HEK293 (cell line): ENCODE data around the gene ZNF79.

ENCODE experiments used
- CTCF ChIA-PET: fragments of 350-600 bp; formaldehyde crosslinking; extraction: SDS; loops from one replicate; lab custom pipeline; 2021; ENCODE audit warnings: antibody characterized with exemption; lab: Yijun Ruan, JAX
- POLR2A ChIA-PET: fragments of 300-600 bp; formaldehyde crosslinking; extraction: SDS; loops from one replicate; lab custom pipeline; 2020; ENCODE audit warnings: antibody characterized with exemption, inconsistent platforms; lab: Yijun Ruan, JAX
- H3K27ac ChIP-seq: fragments of 200-500 bp; sonication (Bioruptor generic); 2 replicates; pipeline ENCODE4 v1.5.1; 2014; ENCODE audit warnings: low read depth, low read length, control low read depth, inconsistent platforms; ENCODE audit errors: extremely low read depth
- H3K36me3 ChIP-seq, 2 experiments: fragments of 200-500 bp in 1 of 2; sonication (Bioruptor generic) in 1 of 2; 1 replicate in 1 of 2; 2 replicates in 1 of 2; pipeline ENCODE4 v1.5.1; 2014 to 2017; ENCODE audit warnings: inconsistent platforms in 2 of 2, low read length in 2 of 2; ENCODE audit not compliant: control insufficient read depth in 2 of 2, insufficient read depth in 1 of 2
- H3K4me1 ChIP-seq: fragments of 200-500 bp; sonication (Bioruptor generic); 2 replicates; pipeline ENCODE4 v1.5.1; 2014; ENCODE audit warnings: mild to moderate bottlenecking, low read length, inconsistent platforms; ENCODE audit not compliant: control insufficient read depth, insufficient read depth
- H3K4me3 ChIP-seq: 2 replicates; pipeline ENCODE4 v1.5.1; 2011; ENCODE audit warnings: low read depth, mild to moderate bottlenecking, control low read depth, low read length, moderate library complexity
- H3K9me3 ChIP-seq: fragments of 200-500 bp; sonication (Bioruptor generic); 2 replicates; pipeline ENCODE4 v1.5.1; 2014; ENCODE audit warnings: low read depth, low read length, inconsistent platforms; ENCODE audit not compliant: control insufficient read depth, insufficient read depth
- KLF1 ChIP-seq: fragments of 450-650 bp; formaldehyde crosslinking; IDR thresholded peaks from 2 replicates; pipeline ENCODE4 v1.5.1; 2016; ENCODE audit warnings: missing biosample characterization, missing genetic modification characterization
- TCF7L2 ChIP-seq: IDR thresholded peaks from 2 replicates; pipeline ENCODE4 v1.6.1; 2011; ENCODE audit warnings: low read depth, mild to moderate bottlenecking, inconsistent platforms, low read length, moderate library complexity, borderline replicate concordance
- ZNF133 ChIP-seq: fragments of 450-650 bp; formaldehyde crosslinking; IDR thresholded peaks from 2 replicates; pipeline ENCODE4 v1.5.1; 2016; ENCODE audit warnings: missing biosample characterization, missing genetic modification characterization
- ZNF175 ChIP-seq: fragments of 450-650 bp; formaldehyde crosslinking; IDR thresholded peaks from 2 replicates; pipeline ENCODE4 v1.5.1; 2016; ENCODE audit warnings: missing biosample characterization, missing genetic modification characterization
- ZNF23 ChIP-seq: fragments of 450-650 bp; formaldehyde crosslinking; IDR thresholded peaks from 2 replicates; pipeline ENCODE4 v1.5.1; 2016; ENCODE audit warnings: missing biosample characterization, missing genetic modification characterization, borderline replicate concordance
- ZNF266 ChIP-seq: fragments of 450-650 bp; formaldehyde crosslinking; IDR thresholded peaks from 2 replicates; pipeline ENCODE4 v1.5.1; 2016; ENCODE audit warnings: missing biosample characterization, missing genetic modification characterization, low read depth
- ZNF274 ChIP-seq, 2 experiments: fragments of 200-500 bp in 1 of 2; fragments of 450-650 bp in 1 of 2; sonication (Bioruptor generic) in 1 of 2; formaldehyde crosslinking in 1 of 2; IDR thresholded peaks; 2 replicates each; pipeline versions ENCODE4 v1.5.1 to v1.6.1; 2014 to 2016; ENCODE audit warnings: borderline replicate concordance in 1 of 2, inconsistent platforms in 1 of 2, low read length in 1 of 2, missing biosample characterization in 1 of 2, missing genetic modification characterization in 1 of 2
- ZNF292 ChIP-seq: fragments of 450-650 bp; formaldehyde crosslinking; IDR thresholded peaks from 2 replicates; pipeline ENCODE4 v1.5.1; 2016; ENCODE audit warnings: low read depth, missing biosample characterization, missing genetic modification characterization, borderline replicate concordance
- ZNF311 ChIP-seq: fragments of 450-650 bp; formaldehyde crosslinking; IDR thresholded peaks from 2 replicates; pipeline ENCODE4 v1.5.1; 2017; ENCODE audit warnings: missing biosample characterization, missing genetic modification characterization, borderline replicate concordance
- ZNF391 ChIP-seq: fragments of 450-650 bp; formaldehyde crosslinking; IDR thresholded peaks from 2 replicates; pipeline ENCODE4 v1.5.1; 2016; ENCODE audit warnings: low read depth, missing biosample characterization, missing genetic modification characterization, borderline replicate concordance
- ZNF423 ChIP-seq: fragments of 450-650 bp; formaldehyde crosslinking; IDR thresholded peaks from 2 replicates; pipeline ENCODE4 v1.5.1; 2016; ENCODE audit warnings: missing biosample characterization, missing genetic modification characterization
- ZNF501 ChIP-seq: fragments of 450-650 bp; formaldehyde crosslinking; IDR thresholded peaks from 2 replicates; pipeline ENCODE4 v1.5.1; 2016; ENCODE audit warnings: missing biosample characterization, missing genetic modification characterization
- ZNF555 ChIP-seq: fragments of 450-650 bp; formaldehyde crosslinking; conservative IDR thresholded peaks from 2 replicates; pipeline ENCODE4 v1.5.1; 2017; ENCODE audit warnings: missing biosample characterization, mild to moderate bottlenecking, missing genetic modification characterization, inconsistent platforms
- ZNF701 ChIP-seq: fragments of 450-650 bp; formaldehyde crosslinking; IDR thresholded peaks from 2 replicates; pipeline ENCODE4 v1.5.1; 2016; ENCODE audit warnings: missing biosample characterization, missing genetic modification characterization
- ZNF791 ChIP-seq: fragments of 450-650 bp; formaldehyde crosslinking; IDR thresholded peaks from 2 replicates; pipeline ENCODE4 v1.5.1; 2016; ENCODE audit warnings: missing biosample characterization, missing genetic modification characterization
- TF ChIP-seq, protein P1 (sequence below): fragments of 450-650 bp; formaldehyde crosslinking; IDR thresholded peaks from 2 replicates; pipeline ENCODE4 v1.5.1; 2017; ENCODE audit warnings: missing biosample characterization, mild to moderate bottlenecking, missing genetic modification characterization, moderate library complexity
- TF ChIP-seq, protein P2 (sequence below): fragments of 450-650 bp; formaldehyde crosslinking; IDR thresholded peaks from 2 replicates; pipeline ENCODE4 v1.5.1; 2017; ENCODE audit warnings: missing biosample characterization, missing genetic modification characterization

The ZNF79 gene

DNA sequence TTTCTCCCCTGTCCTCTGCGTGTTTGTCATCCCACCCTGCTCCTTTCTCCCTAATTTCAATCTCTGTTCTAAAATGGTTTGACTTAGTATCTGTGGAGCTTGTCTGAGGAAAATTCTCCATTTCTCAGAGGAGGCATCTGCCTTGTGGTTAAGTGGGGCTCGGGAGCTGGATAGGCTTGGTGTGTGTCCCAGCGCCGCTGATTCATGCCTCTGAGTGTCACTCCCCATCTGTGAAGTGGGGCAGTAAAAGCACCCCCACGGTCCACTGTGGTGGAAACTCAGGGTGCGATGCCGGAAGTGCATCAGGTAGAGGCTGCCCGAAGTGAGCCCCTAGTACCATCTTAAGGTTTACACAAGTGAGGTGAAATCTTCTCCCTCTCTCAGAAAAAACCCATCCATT, 64.8 kb downstream of the ZNF79 start:
- H3K4me3 ChIP-seq: no peak overlapping the region
- H3K27ac ChIP-seq: no peak overlapping the region
- TF ChIP-seq ZNF274 (IDR thresholded peaks at IDR 0.05; ENCODE audit: low read length) (no peak), ZNF274 (tag by site-specific recombination; IDR thresholded peaks at IDR 0.05; ENCODE audit: borderline replicate concordance) (no peak), ZNF23 (tag by site-specific recombination) (no peak), TCF7L2 (no peak), ZNF311 (no peak), ZNF701 (tag by site-specific recombination) (no peak), ZNF423 (tag by site-specific recombination) (no peak), ZNF791 (tag by site-specific recombination) (no peak), ZNF292 (tag by site-specific recombination) (no peak)
- TF ChIP-seq, protein P1, sequence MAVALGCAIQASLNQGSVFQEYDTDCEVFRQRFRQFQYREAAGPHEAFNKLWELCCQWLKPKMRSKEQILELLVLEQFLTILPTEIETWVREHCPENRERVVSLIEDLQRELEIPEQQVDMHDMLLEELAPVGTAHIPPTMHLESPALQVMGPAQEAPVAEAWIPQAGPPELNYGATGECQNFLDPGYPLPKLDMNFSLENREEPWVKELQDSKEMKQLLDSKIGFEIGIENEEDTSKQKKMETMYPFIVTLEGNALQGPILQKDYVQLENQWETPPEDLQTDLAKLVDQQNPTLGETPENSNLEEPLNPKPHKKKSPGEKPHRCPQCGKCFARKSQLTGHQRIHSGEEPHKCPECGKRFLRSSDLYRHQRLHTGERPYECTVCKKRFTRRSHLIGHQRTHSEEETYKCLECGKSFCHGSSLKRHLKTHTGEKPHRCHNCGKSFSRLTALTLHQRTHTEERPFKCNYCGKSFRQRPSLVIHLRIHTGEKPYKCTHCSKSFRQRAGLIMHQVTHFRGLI (tag by site-specific recombination): no peak
- TF ChIP-seq, protein P2, sequence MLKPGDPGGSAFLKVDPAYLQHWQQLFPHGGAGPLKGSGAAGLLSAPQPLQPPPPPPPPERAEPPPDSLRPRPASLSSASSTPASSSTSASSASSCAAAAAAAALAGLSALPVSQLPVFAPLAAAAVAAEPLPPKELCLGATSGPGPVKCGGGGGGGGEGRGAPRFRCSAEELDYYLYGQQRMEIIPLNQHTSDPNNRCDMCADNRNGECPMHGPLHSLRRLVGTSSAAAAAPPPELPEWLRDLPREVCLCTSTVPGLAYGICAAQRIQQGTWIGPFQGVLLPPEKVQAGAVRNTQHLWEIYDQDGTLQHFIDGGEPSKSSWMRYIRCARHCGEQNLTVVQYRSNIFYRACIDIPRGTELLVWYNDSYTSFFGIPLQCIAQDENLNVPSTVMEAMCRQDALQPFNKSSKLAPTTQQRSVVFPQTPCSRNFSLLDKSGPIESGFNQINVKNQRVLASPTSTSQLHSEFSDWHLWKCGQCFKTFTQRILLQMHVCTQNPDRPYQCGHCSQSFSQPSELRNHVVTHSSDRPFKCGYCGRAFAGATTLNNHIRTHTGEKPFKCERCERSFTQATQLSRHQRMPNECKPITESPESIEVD (tag by site-specific recombination): no peak
- no peaks in the 10 kb centered on the region for H3K9me3 ChIP-seq
- H3K4me1 ChIP-seq: no peaks in the 10 kb centered on the region
- CTCF ChIA-PET: interaction anchor here (0.6 to 1.2 kb wide), 3 partner anchors 16 to 102 kb away, joined by 3 to 4 read pairs (median 4); no protein-coding TSS in a partner anchor
- H3K36me3 ChIP-seq: peaks cover 0 to 60% of the 10 kb centered on the region in 2 experiments; a peak in 2 of 3 replicates
- POLR2A ChIA-PET: no interaction called here

DNA sequence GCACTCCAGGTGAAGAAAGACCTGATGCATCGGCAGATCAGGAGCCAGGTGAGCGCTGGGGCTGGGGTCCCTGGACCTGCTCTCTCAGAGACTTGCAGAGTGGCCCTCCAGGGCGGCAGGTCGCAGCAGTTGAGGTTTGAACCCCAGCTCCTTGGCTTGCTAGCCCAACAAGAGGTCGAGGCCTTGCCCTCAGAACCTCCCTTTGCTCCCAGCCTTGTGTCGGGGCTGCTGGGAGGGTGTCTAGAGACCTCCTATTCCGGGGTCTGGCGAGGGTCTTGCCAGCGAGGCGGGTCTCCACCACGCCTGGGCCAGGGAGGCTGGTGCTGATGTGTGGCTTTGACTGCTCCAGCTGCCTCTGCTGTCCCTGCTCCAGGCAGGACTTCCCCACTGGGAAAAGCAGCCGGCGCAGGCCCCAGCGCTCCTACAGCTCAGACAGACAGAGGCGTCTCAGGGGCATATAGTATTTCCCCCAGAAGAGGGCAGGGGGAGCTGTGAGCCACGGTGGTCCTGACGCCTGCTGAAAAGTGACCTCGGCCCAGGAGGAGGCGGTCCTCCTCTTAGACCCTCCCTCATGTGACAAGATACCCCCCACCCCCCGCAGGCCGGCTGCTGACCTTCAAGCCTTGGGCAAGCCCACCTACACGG, 65.4 kb downstream of the ZNF79 start:
- POLR2A ChIA-PET: interaction anchor here (0.6 to 1.0 kb wide), 2 partner anchors 39 to 108 kb away, joined by 3 to 5 read pairs; partner anchors contain the start of genes LRSAM1 and RPL12
- H3K9me3 ChIP-seq: no peaks in the 10 kb centered on the region
- no peak for TF ChIP-seq KLF1 (tag by site-specific recombination)
- TF ChIP-seq ZNF391 (tag by site-specific recombination): no peak
- no peak for TF ChIP-seq ZNF501
- TF ChIP-seq, all 188 proteins: peak for 0
- Histone ChIP-seq H3K4me3 (no peak overlapping the region), H3K36me3 (peaks cover 0 to 66% of the 10 kb centered on the region in 2 experiments; a peak in 2 of 3 replicates), H3K4me1 (no peaks in the 10 kb centered on the region), H3K27ac (no peak overlapping the region)
- CTCF ChIA-PET: interaction anchor here (0.6 to 1.4 kb wide), 6 partner anchors 13 to 432 kb away, joined by 3 to 5 read pairs (median 3); no protein-coding TSS in a partner anchor

DNA sequence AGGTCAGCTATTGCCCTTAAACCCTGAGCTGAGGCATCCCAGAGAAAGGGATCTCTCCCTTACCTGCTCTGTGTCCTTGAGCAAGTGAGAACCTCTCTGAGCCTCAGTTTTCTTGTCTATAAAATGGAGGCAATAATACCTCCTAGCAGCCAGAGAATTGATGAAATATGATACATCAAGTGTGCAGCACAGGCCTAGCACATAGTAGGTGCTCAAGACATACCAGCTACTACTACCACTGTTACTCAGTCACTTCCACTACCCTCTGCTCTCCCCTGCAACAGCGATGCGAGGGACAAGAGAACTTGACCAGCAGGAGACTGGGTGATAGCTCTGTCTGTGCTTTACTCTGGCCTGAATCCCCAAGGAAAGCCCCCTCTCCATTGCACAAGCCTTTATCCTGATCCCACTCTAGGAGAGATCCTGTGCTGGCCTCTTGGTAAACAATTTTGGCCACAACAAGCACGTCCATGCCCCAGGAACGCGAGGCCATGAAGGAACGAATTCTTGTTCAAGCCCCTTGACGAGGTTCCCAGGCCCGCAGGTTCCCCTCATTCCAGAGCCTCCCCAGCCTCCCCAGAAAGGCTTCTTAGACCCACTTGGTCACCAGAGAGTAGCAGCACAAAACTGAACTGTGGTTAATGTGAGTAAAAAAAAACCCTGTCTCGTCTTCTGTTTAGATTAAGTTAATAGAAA, 66.5 kb downstream of the ZNF79 start:
- Histone ChIP-seq H3K4me3 (no peak overlapping the region), H3K36me3 (peaks cover 0 to 66% of the 10 kb centered on the region in 2 experiments; a peak in 2 of 3 replicates), H3K9me3 (no peaks in the 10 kb centered on the region), H3K4me1 (no peaks in the 10 kb centered on the region), H3K27ac (no peak overlapping the region)
- ChIA-PET CTCF (interaction anchor here (0.6 to 1.4 kb wide), 8 partner anchors 8 to 431 kb away, joined by 3 to 5 read pairs (median 3); no protein-coding TSS in a partner anchor), POLR2A (interaction anchor here (0.6 to 1.3 kb wide), 3 partner anchors 13 to 40 kb away, joined by 3 to 6 read pairs (median 3); partner anchors contain the start of genes LRSAM1 and RPL12)
- TF ChIP-seq ZNF133 (tag by site-specific recombination) (no peak), ZNF175 (no peak), ZNF701 (tag by site-specific recombination) (no peak), ZNF423 (tag by site-specific recombination) (no peak), ZNF266 (tag by site-specific recombination) (no peak), ZNF555 (no peak)
